CD4-positive, alpha-beta T cell treated with Interleukin-10 for 1 hour (primary cell): ENCODE measurements around the gene SEC63.
"Not testable (repeated sequence)": the region's sequence is repeated elsewhere in the genome, so short reads cannot be mapped to it uniquely, and the experiment has no call there.

Experiments
- DNase-seq: peaks from one replicate; pipeline ENCODE4 v3.0.0-alpha.2; 2020

The SEC63 gene

GRCh38 chr6:107971181-107971580 lies 13.2 kb upstream of the SEC63 start:
- no peak for DNase-seq

GRCh38 chr6:107970255-107970654 lies 12.2 kb upstream of the SEC63 start:
- DNase-seq: no peak

- DNase-seq: no peak
Measured at GRCh38 chr6:107968081-107968480, 10.1 kb upstream of the SEC63 start.

- DNase-seq: no peak
Measured at GRCh38 chr6:107965746-107966145, 7.7 kb upstream of the SEC63 start.

GRCh38 chr6:107962723-107963122 lies 4.7 kb upstream of the SEC63 start:
- no peak for DNase-seq

GRCh38 chr6:107959392-107959791 lies 1.4 kb upstream of the SEC63 start:
- no peak for DNase-seq

- DNase-seq: not testable (repeated sequence)
Measured at GRCh38 chr6:107958689-107959362, 818 bp upstream of the SEC63 start.

GRCh38 chr6:107957308-107957908 lies 600 bp downstream of the SEC63 start:
- DNase-seq: peak; percentile 70

GRCh38 chr6:107956586-107957307 lies 1.3 kb downstream of the SEC63 start:
- DNase-seq: no peak

GRCh38 chr6:107956181-107956580 lies 1.8 kb downstream of the SEC63 start:
- DNase-seq: no peak

- DNase-seq: not testable (repeated sequence)
Measured at GRCh38 chr6:107953858-107954414, 4.1 kb downstream of the SEC63 start.

- no peak for DNase-seq
Measured at GRCh38 chr6:107943626-107944439, 14.2 kb downstream of the SEC63 start.

GRCh38 chr6:107942142-107942541 lies 15.9 kb downstream of the SEC63 start:
- no peak for DNase-seq

GRCh38 chr6:107941627-107942026 lies 16.4 kb downstream of the SEC63 start:
- no peak for DNase-seq

GRCh38 chr6:107941199-107941598 lies 16.8 kb downstream of the SEC63 start:
- no peak for DNase-seq

GRCh38 chr6:107936910-107937292 lies 21.1 kb downstream of the SEC63 start:
- DNase-seq: not testable (repeated sequence)

- no peak for DNase-seq
Measured at GRCh38 chr6:107936162-107936909, 21.7 kb downstream of the SEC63 start.

GRCh38 chr6:107934229-107934628 lies 23.8 kb downstream of the SEC63 start:
- not testable (repeated sequence) for DNase-seq

GRCh38 chr6:107932580-107932979 lies 25.4 kb downstream of the SEC63 start:
- no peak for DNase-seq

GRCh38 chr6:107931894-107932293 lies 26.1 kb downstream of the SEC63 start:
- DNase-seq: no peak

- DNase-seq: no peak
Measured at GRCh38 chr6:107928984-107929383, 29.0 kb downstream of the SEC63 start.
